ENCODE data around the gene PARS2. TPM values are rescaled to one million over a fixed set of nuclear protein-coding genes. Genes with fewer than 3 reads are reported as not detected.

PARS2 gene
- total RNA-seq, 6 donors from 2014 or later: 1.0 to 4.8 (median 3.9) TPM

- TF ChIP-seq POLR2A (IDR thresholded peaks at IDR 0.05) (no peak), POLR2AphosphoS5 (IDR thresholded peaks at IDR 0.05) (no peak), EP300 (IDR thresholded peaks at IDR 0.05) (no peak)
- TF ChIP-seq, protein P1, sequence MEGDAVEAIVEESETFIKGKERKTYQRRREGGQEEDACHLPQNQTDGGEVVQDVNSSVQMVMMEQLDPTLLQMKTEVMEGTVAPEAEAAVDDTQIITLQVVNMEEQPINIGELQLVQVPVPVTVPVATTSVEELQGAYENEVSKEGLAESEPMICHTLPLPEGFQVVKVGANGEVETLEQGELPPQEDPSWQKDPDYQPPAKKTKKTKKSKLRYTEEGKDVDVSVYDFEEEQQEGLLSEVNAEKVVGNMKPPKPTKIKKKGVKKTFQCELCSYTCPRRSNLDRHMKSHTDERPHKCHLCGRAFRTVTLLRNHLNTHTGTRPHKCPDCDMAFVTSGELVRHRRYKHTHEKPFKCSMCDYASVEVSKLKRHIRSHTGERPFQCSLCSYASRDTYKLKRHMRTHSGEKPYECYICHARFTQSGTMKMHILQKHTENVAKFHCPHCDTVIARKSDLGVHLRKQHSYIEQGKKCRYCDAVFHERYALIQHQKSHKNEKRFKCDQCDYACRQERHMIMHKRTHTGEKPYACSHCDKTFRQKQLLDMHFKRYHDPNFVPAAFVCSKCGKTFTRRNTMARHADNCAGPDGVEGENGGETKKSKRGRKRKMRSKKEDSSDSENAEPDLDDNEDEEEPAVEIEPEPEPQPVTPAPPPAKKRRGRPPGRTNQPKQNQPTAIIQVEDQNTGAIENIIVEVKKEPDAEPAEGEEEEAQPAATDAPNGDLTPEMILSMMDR (IDR thresholded peaks at IDR 0.05): no peak
Observed at GRCh38 chr1:54736685-54737084, 27.6 kb downstream of the PARS2 start.

GRCh38 chr1:54728027-54728426, 36.3 kb downstream of the PARS2 start:
- H3K27ac ChIP-seq: no peak overlapping the region
- no peaks in the 10 kb centered on the region for H3K9me3 ChIP-seq
- DNase-seq (no peak), ATAC-seq (ENCODE audit: low FRiP score in 2 of 2) (no peak)
- 84 to 91% methylated on average over 3 of the region's 3 CpGs for WGBS, 2 donors
- no peaks in the 10 kb centered on the region for H3K27me3 ChIP-seq
- TF ChIP-seq POLR2A (IDR thresholded peaks at IDR 0.05) (no peak), EP300 (IDR thresholded peaks at IDR 0.05) (no peak), POLR2AphosphoS5 (IDR thresholded peaks at IDR 0.05) (no peak)
- TF ChIP-seq, protein P1 (IDR thresholded peaks at IDR 0.05): no peak
- no peaks in the 10 kb centered on the region for H3K4me1 ChIP-seq
- peaks cover 12 to 95% (median 54%) of the 10 kb centered on the region in 4 donors for H3K36me3 ChIP-seq
- H3K4me3 ChIP-seq: no peak overlapping the region

More at GRCh38 chr1:54736685-54737084, 27.6 kb downstream of the PARS2 start:
- peaks cover 10 to 95% (median 80%) of the 10 kb centered on the region in 4 donors for H3K36me3 ChIP-seq
- H3K4me1 ChIP-seq: no peaks in the 10 kb centered on the region
- DNase-seq (no peak), ATAC-seq (ENCODE audit: low FRiP score in 2 of 2) (peak in 1 of 2 donors; percentile 46)
- 93 to 97% methylated on average over 5 of the region's 5 CpGs for WGBS, 2 donors
- H3K27me3 ChIP-seq: no peaks in the 10 kb centered on the region
- no peak overlapping the region for H3K4me3 ChIP-seq
- H3K9me3 ChIP-seq: no peaks in the 10 kb centered on the region
- no peak overlapping the region for H3K27ac ChIP-seq

- Histone ChIP-seq H3K36me3 (peaks cover 6 to 93% (median 53%) of the 10 kb centered on the region in 4 donors), H3K9me3 (no peaks in the 10 kb centered on the region), H3K4me3 (no peak overlapping the region), H3K27ac (no peak overlapping the region), H3K4me1 (no peaks in the 10 kb centered on the region), H3K27me3 (no peaks in the 10 kb centered on the region)
- WGBS, 2 donors: 89 to 95% methylated on average over 1 of the region's 1 CpG
- DNase-seq (no peak), ATAC-seq (ENCODE audit: low FRiP score in 2 of 2) (no peak)
- no peak for TF ChIP-seq POLR2A (IDR thresholded peaks at IDR 0.05)
- TF ChIP-seq EP300 (IDR thresholded peaks at IDR 0.05): no peak
- TF ChIP-seq, protein P1 (IDR thresholded peaks at IDR 0.05): no peak
Observed at GRCh38 chr1:54724771-54725170, 39.6 kb downstream of the PARS2 start.

DNA sequence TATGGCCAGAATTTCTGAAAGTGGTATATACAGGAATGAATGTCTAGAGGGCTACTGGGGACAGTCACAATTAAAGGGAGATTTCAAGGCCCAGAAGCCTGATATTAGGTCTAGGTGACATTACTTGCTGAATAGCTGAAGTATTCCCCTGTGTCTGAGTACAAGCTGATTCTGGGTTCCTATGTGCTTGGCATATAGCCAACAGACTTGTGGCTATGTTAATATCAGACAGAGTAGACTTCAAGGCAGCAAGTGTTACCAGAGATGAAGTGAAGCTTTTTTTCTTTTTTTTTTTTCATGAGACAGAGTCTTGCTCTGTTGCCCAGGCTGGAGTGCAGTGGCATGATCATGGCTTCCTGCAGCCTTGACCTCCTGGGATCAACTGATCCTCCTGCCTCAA, 40.3 kb downstream of the PARS2 start:
- Histone ChIP-seq H3K4me1 (no peaks in the 10 kb centered on the region), H3K27me3 (no peaks in the 10 kb centered on the region), H3K9me3 (no peaks in the 10 kb centered on the region), H3K4me3 (no peak overlapping the region), H3K36me3 (peaks cover 6 to 94% (median 53%) of the 10 kb centered on the region in 4 donors), H3K27ac (no peak overlapping the region)
- DNase-seq: no peak
- TF ChIP-seq, protein P1 (IDR thresholded peaks at IDR 0.05): no peak
- no peak for TF ChIP-seq EP300 (IDR thresholded peaks at IDR 0.05)
- no peak for TF ChIP-seq POLR2AphosphoS5 (IDR thresholded peaks at IDR 0.05)
- TF ChIP-seq POLR2A (IDR thresholded peaks at IDR 0.05): no peak
- ATAC-seq (ENCODE audit: low FRiP score in 2 of 2): no peak

- peaks cover 6 to 92% (median 48%) of the 10 kb centered on the region in 4 donors for H3K36me3 ChIP-seq
- no peaks in the 10 kb centered on the region for H3K27me3 ChIP-seq
- peaks cover 3 to 6% (median 5%) of the 10 kb centered on the region in 4 donors for H3K4me1 ChIP-seq
- H3K9me3 ChIP-seq: no peaks in the 10 kb centered on the region
- no peak overlapping the region for H3K27ac ChIP-seq
- no peak for DNase-seq
- no peak for ATAC-seq (ENCODE audit: low FRiP score in 2 of 2)
- TF ChIP-seq, protein P1 (IDR thresholded peaks at IDR 0.05): no peak
- no peak for TF ChIP-seq POLR2A (IDR thresholded peaks at IDR 0.05)
- TF ChIP-seq POLR2AphosphoS5 (IDR thresholded peaks at IDR 0.05): no peak
- TF ChIP-seq EP300 (IDR thresholded peaks at IDR 0.05): no peak
- H3K4me3 ChIP-seq: no peak overlapping the region
Observed at GRCh38 chr1:54721719-54722118, 42.6 kb downstream of the PARS2 start.

Measured in upper lobe of left lung (tissue), 6 donors.